Motor neuron (in vitro differentiated cells): Measurements from ENCODE around the gene STAC3. TPM values are rescaled to one million over a fixed set of nuclear protein-coding genes. Genes with fewer than 3 reads are reported as not detected.

Experiments
- ATAC-seq, 8 experiments: fragments of 200-7000 bp; cut with Tn5 transposase; replicated peaks in 6 of 8; 2 replicates each; pipeline ENCODE4 v1.8.0; 2021; ENCODE audit warnings: mild to moderate bottlenecking in 8 of 8, moderate library complexity in 8 of 8
- H3K27ac ChIP-seq, 2 donors: fragments of 250-450 bp; sonication (Bioruptor Pico); 2 replicates each; pipeline ENCODE4 v1.9.0; 2021; ENCODE audit warnings: antibody characterized with exemption in 2 of 2, mild to moderate bottlenecking in 2 of 2, moderate library complexity in 1 of 2
- H3K4me1 ChIP-seq, 2 donors: fragments of 250-450 bp; sonication (Bioruptor Pico); replicated peaks in 1 of 2; 2 replicates each; pipeline ENCODE4 v1.6.1; 2021; ENCODE audit warnings: antibody characterized with exemption in 2 of 2, mild to moderate bottlenecking in 2 of 2, moderate library complexity in 1 of 2
- H3K4me3 ChIP-seq, 5 donors: fragments of 250-450 bp; sonication (Bioruptor Pico); 2 replicates each; pipeline ENCODE4 v1.9.0; 2021; ENCODE audit warnings: antibody characterized with exemption in 5 of 5, mild to moderate bottlenecking in 5 of 5, moderate library complexity in 4 of 5
- WGBS, 10 experiments: fragments of 450-650 bp; shearing (Covaris generic); methylation state at CpG; one replicate each; pipeline ENCODE4 v1.0.0; 2022; 5-methylcytosine and 5-hydroxymethylcytosine counted together
- in situ Hi-C, 9 experiments: fragments of 400-800 bp; cut with MboI; loops; one replicate each; pipeline ENCODE4 v1.15.0; 2021; ENCODE audit warnings: low sequenced_read_pairs in 9 of 9, low pct_unique_long_range_greater_than_20kb in 2 of 9; ENCODE audit not compliant: unreplicated experiment in 9 of 9
- total RNA-seq, 8 experiments: library from RNA; unstranded; fragments of 300-600 nt; gene quantifications; 2 replicates each; pipeline versions ENCODE4 v1.2.3 to v1.2.4, GENCODE V29; 2022

The STAC3 gene
- total RNA-seq, 8 experiments from 2014 or later = 0.87 to 4.8 (median 1.5) TPM

DNA sequence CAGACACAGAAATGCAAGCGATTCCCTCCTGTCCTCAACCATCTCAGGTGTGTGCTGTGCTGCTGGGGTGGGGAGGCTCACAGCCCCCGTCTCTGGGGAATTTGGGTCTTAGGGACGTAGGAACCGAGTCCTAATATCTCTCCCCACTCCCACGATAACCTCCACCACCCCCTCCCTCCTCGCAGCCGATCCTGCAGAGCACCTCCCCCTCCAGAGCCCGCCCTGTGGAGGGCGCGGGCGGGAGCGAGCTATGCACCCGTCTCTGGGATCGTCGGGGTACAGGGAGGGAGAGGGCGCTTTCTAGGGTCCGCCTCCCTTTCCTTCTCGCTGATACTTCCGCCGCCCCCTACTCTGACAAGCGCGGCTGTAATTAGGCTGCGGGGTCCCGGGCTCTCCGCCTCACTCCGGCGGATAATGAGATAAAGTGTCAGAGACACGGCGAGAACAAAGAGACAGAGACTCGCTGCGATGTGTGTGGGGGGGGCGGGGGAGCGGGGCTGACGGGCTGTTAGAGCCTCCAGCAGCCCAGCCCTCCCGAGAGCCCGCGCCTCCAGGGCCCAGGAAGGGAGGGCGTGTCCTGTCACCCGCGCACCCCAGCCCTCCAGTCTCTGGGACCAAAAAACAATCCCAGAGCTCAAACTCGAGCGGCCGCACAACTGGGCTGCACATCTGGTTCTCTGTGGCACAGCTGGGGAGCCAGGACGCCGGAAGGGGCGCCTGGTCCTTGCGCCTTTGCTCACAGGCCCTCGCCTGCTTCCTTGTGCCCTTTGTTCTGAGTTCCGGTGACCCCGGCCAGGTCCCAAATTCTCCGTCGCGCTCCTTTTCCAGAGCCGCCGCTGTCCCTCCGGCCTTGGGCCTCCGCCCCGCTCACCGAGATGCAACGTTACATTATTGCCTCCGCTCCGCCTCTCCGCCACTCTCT is 12.8 kb downstream of the STAC3 start:
- in situ Hi-C loops = loop anchor here in 1 of 9 experiments (25.0 kb wide), 1 partner anchor 224 kb away; the partner anchor contains the start of genes GLI1 and INHBE
- peaks cover 76 to 77% of the 10 kb centered on the region in 2 donors for H3K4me1 ChIP-seq
- H3K4me3 ChIP-seq = peak overlapping the region; percentile 36 to 56 (median 42)
- ATAC-seq = peak in 4 of 8 experiments; percentile 9 to 19 (median 13)
- H3K27ac ChIP-seq = peak overlapping the region; percentile 76 to 84
- 10 to 50% (median 40%) methylated on average over 1 to 16 of the region's 63 CpGs; no CpG with 5 or more reads in 5 of the 10 experiments for WGBS, 10 experiments

DNA sequence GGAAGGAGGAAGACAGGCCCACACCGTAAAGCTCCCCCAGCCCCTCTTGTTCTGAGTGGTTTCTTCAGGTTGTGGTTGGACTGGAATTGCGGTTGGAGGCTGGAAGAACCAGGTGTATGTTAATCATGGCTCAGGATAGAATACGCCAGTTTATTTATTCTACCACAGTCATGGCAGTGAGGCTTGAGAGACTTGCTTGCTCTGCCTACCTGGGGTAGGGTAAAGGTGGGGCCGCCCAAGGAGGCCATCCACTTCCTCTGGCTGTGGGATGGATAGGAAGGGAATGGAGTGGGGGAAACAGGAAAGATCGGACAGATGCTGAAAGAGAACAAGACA is 13.4 kb downstream of the STAC3 start:
- Histone ChIP-seq H3K27ac (peak overlapping the region; percentile 76 to 84), H3K4me1 (peaks cover 77 to 80% of the 10 kb centered on the region in 2 donors), H3K4me3 (peak overlapping the region in 3 of 5 donors; percentile 42 to 56 (median 50))
- ATAC-seq = no peak
- 46 to 100% (median 80%) methylated on average over 1 to 3 of the region's 5 CpGs; no CpG with 5 or more reads in 5 of the 10 experiments for WGBS, 10 experiments
- in situ Hi-C loops = loop anchor here in 1 of 9 experiments (25.0 kb wide), 1 partner anchor 225 kb away; the partner anchor contains the start of genes GLI1 and INHBE

DNA sequence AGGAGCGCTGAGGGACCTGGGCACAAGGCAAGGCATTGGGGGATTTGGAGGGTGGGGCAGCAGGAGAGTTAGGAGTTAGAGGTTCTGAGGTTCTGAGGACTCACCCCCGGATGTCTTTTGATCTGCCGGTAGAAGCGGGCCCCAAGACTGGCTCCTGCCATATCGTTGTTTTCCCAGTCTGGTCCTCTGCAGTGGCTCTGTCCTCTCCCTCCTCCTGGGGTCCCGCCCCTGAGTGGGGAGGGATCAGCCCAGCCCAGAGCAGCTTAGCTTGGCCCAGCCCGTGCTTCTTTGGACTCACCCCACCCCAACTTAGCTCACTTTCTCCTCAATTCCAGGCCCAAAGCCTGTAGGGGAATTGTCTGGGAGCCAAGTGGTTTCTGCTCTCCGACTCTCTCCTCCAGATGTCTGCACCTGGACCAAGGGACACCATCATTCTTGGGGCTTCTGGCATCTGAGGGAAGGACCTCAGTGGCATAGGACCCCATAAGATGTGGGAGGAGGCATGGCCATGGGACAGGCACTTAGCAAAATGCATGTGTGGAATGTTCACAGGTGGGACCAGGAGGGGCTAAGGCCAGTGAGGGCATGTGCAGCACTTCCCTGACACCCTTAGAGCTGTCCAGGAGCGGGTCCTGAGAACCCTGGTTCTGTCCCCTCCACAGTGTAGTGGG is 13.9 kb downstream of the STAC3 start:
- in situ Hi-C loops = loop anchor here in 1 of 9 experiments (25.0 kb wide), 1 partner anchor 225 kb away; the partner anchor contains the start of genes GLI1 and INHBE
- ATAC-seq = peak in 2 of 8 experiments; percentile 6 to 23
- 27 to 100% (median 60%) methylated on average over 1 to 4 of the region's 9 CpGs; no CpG with 5 or more reads in 3 of the 10 experiments for WGBS, 10 experiments
- H3K27ac ChIP-seq = peak overlapping the region in 1 of 2 donors; percentile 76
- peaks cover 72 to 80% of the 10 kb centered on the region in 2 donors for H3K4me1 ChIP-seq
- no peak overlapping the region for H3K4me3 ChIP-seq

DNA sequence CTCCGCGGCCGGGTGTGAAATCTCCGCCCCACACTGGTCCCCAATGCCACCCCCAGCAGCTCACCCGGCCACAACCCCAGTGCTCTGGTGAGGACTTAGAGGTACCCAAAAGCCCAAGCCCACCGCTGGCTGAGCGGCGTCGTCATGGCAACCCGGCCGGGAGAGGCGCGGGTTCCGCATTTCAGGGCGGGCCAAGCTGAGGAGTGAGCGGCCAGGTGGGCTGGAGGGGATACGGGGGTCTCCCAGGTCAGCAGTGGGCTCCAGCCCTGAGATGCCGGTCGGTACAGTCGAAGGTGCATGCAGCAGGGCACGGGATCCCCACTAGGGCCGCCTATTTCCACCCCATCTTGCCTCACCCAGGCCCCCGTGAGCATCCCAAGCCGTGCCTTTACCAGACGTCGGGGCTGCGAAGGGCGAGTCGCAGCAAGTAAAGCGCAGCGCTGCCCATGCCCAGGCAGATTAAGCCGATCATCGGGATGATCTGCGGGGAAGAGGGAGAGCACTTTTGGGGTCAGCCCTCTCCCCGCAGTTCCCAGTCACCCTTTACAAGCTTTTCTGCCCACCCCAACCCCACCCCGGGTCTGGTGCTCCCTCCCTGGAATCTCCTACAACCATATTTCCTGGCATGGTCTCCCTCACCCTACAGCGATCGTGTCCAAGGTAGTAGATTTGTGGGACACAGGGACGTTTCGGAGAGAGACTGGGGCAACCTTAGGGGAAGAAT is 14.6 kb downstream of the STAC3 start:
- H3K27ac ChIP-seq = no peak overlapping the region
- 19% methylated on average over 6 of the region's 40 CpGs; no CpG with 5 or more reads in 9 of the 10 experiments for WGBS, 10 experiments
- in situ Hi-C loops = loop anchor here in 1 of 9 experiments (25.0 kb wide), 1 partner anchor 226 kb away; the partner anchor contains the start of genes GLI1 and INHBE
- peaks cover 71 to 80% of the 10 kb centered on the region in 2 donors for H3K4me1 ChIP-seq
- H3K4me3 ChIP-seq = peak overlapping the region in 1 of 5 donors; percentile 3
- no peak for ATAC-seq

DNA sequence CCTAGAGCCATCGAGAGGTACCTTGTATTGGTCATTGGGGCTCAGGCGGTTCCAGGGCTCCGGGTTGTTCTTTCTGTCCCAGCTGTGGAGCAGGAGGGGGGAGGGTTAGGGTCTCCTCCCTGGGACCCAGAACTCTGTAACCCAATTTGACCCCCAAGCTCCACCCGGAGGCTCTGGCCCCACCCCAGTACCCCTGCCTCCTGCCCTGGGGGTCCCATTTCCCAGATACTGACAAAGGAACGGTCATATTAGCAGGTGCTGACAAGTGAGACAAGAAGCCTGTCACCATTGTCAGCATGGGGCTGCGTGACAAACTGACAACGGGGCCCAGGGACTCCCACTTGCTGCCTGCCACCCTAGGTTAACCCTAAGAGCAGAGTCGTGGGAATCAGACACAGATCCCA is 15.3 kb downstream of the STAC3 start:
- H3K4me1 ChIP-seq = peaks cover 71 to 80% of the 10 kb centered on the region in 2 donors
- in situ Hi-C loops = loop anchor here in 1 of 9 experiments (25.0 kb wide), 1 partner anchor 227 kb away; the partner anchor contains the start of genes GLI1 and INHBE
- WGBS, 10 experiments = 83 to 100% methylated on average over 1 to 2 of the region's 8 CpGs; no CpG with 5 or more reads in 8 of the 10 experiments
- H3K4me3 ChIP-seq = no peak overlapping the region
- ATAC-seq = no peak
- no peak overlapping the region for H3K27ac ChIP-seq

DNA sequence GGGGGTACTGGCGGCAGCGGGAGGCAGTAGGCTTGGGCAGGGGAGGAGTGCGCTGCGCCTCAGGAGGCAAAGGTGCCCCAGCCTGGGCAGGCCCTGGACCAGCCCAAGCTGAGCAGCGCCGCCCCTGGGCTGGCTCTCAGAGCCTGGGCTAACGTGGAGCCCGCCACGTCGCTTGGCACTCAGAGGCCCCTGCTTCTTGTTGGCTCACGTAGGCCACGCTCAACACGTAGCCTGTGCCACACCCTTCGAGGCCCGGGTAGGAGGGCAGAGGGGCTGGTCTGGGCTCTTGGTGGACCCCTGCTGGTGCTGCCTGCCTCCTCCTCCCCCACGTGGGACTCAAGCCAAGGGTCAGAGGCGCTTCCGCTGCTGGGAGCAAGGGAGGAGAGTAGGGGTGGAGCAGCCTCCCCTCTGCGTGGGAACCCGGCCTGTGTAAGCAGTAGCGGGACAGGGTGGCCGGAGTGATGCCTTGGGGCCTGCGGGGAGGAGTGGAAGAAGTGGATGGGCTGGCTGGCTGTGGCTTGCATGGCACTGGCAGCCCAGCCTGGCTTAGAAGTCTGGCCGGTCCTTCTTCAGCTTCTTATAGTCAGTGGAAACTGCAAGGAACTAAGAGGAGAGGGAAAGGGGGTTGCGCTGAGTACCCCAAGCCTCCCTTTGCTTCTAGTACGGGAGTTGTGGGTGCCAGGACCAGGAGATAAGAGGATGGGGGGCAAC is 15.8 kb downstream of the STAC3 start:
- ATAC-seq = peak in 7 of 8 experiments; percentile 1 to 33 (median 11)
- peak overlapping the region in 1 of 2 donors; percentile 2 for H3K27ac ChIP-seq
- WGBS, 10 experiments = 15 to 100% (median 52%) methylated on average over 1 to 10 of the region's 26 CpGs; no CpG with 5 or more reads in 4 of the 10 experiments
- in situ Hi-C loops = loop anchor here in 1 of 9 experiments (25.0 kb wide), 1 partner anchor 227 kb away; the partner anchor contains the start of genes GLI1 and INHBE
- H3K4me1 ChIP-seq = peaks cover 71 to 80% of the 10 kb centered on the region in 2 donors
- H3K4me3 ChIP-seq = no peak overlapping the region

DNA sequence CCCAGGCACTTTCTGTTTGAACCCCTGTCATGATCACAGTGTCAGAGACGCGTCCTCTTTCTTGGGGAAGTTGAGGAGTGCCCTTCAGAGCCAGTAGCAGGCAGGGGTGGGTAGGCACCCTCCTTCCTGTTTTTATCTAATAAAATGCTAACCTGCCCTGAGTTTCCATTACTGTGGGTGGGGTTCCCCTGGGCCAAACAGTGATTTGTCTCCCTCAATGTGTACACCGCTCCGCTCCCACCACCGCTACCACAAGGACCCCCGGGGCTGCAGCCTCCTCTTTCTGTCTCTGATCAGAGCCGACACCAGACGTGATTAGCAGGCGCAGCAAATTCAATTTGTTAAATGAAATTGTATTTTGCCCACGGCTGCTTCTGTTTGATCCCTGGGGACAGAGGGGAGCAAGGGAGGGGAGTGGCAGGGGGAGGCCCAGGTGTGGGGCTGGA is 16.4 kb downstream of the STAC3 start:
- peak overlapping the region in 1 of 2 donors; percentile 2 for H3K27ac ChIP-seq
- in situ Hi-C loops = loop anchor here in 1 of 9 experiments (25.0 kb wide), 1 partner anchor 228 kb away; the partner anchor contains the start of genes GLI1 and INHBE
- no peak for ATAC-seq
- peaks cover 71 to 80% of the 10 kb centered on the region in 2 donors for H3K4me1 ChIP-seq
- WGBS, 10 experiments = 72 to 89% (median 85%) methylated on average over 2 to 5 of the region's 10 CpGs; no CpG with 5 or more reads in 6 of the 10 experiments
- H3K4me3 ChIP-seq = no peak overlapping the region

DNA sequence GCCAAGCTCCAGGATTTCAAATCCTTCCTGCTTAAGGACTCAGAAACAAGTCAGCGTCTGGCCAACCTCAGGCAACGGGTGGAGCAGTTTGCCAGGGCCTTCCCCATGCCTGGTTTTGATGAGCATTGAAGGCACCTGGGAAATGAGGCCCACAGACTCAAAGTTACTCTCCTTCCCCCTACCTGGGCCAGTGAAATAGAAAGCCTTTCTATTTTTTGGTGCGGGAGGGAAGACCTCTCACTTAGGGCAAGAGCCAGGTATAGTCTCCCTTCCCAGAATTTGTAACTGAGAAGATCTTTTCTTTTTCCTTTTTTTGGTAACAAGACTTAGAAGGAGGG is 16.8 kb downstream of the STAC3 start:
- WGBS, 10 experiments = 35 to 100% (median 83%) methylated on average over 1 to 2 of the region's 3 CpGs; no CpG with 5 or more reads in 4 of the 10 experiments
- no peak for ATAC-seq
- Histone ChIP-seq H3K4me3 (no peak overlapping the region), H3K4me1 (peaks cover 72 to 82% of the 10 kb centered on the region in 2 donors), H3K27ac (no peak overlapping the region)
- in situ Hi-C loops = loop anchor here in 1 of 9 experiments (25.0 kb wide), 1 partner anchor 228 kb away; the partner anchor contains the start of genes GLI1 and INHBE

DNA sequence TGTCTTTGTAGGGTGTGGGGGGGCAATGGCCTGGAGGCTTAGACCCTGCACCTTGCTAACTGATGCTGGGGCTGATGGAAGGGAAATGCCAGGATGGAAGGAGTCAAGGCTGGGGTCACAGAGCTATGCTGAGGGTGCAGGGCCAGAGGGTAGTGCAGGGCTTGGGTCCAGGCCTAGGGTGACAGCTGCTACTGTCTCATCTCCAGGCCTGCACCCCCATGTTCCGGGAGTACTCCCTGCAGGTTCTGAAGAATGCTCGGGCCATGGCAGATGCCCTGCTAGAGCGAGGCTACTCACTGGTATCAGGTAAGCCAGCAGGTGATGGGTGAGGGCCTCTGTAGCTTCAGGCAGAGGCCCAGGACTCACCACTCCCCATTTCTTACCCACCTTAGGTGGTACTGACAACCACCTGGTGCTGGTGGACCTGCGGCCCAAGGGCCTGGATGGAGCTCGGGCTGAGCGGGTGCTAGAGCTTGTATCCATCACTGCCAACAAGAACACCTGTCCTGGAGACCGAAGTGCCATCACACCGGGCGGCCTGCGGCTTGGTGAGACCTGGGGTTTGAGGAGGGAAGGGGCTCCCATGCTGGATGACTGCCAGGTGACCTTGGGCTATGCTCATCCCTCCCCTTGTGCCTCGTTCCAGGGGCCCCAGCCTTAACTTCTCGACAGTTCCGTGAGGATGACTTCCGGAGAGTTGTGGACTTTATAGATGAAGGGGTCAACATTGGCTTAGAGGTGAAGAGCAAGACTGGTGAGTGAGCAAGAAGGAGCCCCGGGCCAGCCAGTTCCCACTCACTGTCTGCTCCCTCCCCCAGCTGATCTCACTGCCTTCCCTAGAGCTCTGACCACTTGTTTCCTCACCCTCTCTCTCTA is 17.4 kb downstream of the STAC3 start:
- H3K4me1 ChIP-seq = peaks cover 75 to 85% of the 10 kb centered on the region in 2 donors
- H3K27ac ChIP-seq = no peak overlapping the region
- 80 to 100% (median 91%) methylated on average over 1 to 8 of the region's 15 CpGs; no CpG with 5 or more reads in 4 of the 10 experiments for WGBS, 10 experiments
- H3K4me3 ChIP-seq = no peak overlapping the region
- no peak for ATAC-seq
- in situ Hi-C loops = loop anchor here in 1 of 9 experiments (25.0 kb wide), 1 partner anchor 229 kb away; the partner anchor contains the start of genes GLI1 and INHBE

DNA sequence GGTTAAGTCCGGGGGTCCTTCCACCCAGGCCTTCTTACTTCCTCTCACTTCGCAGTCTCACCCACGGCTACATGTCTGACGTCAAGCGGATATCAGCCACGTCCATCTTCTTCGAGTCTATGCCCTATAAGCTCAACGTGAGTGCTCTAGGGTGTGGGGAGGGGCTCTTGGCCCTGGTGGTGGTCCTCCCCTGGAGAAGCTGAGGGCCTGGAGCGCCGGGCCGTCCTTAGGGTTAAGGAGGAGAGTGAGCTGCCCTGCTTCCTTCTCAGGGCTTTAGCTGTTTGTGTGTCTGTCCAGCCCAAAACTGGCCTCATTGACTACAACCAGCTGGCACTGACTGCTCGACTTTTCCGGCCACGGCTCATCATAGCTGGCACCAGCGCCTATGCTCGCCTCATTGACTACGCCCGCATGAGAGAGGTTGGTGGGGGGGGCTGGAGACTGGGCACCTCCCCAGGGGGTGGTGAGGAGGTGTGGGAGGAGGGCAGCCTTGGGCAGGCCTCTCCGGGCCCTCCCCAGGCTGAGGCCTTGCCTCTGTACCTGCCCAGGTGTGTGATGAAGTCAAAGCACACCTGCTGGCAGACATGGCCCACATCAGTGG is 18.7 kb downstream of the STAC3 start:
- WGBS, 10 experiments = 80 to 100% (median 92%) methylated on average over 1 to 6 of the region's 19 CpGs; no CpG with 5 or more reads in 4 of the 10 experiments
- in situ Hi-C loops = loop anchor here in 1 of 9 experiments (25.0 kb wide), 1 partner anchor 230 kb away; the partner anchor contains the start of genes GLI1 and INHBE
- no peak overlapping the region for H3K4me3 ChIP-seq
- peaks cover 70 to 85% of the 10 kb centered on the region in 2 donors for H3K4me1 ChIP-seq
- no peak for ATAC-seq
- no peak overlapping the region for H3K27ac ChIP-seq
